Uterus (tissue), 2 donors: Measurements from ENCODE around the gene AGBL4.

ENCODE experiments used
- POLR2A ChIP-seq, 2 donors: fragments of 450-650 bp; IDR thresholded peaks; one replicate each; pipeline ENCODE4 v1.6.1; 2016; ENCODE audit warnings: antibody characterized with exemption in 2 of 2, mild to moderate bottlenecking in 1 of 2, moderate library complexity in 1 of 2
- TF ChIP-seq, protein P1 (sequence below), 4 experiments: fragments of 200-600 bp in 2 of 4; fragments of 450-650 bp in 2 of 4; sonication (generic) in 2 of 4; IDR thresholded peaks; one replicate each; pipeline ENCODE4 v1.5.1; 2016 to 2019; ENCODE audit warnings: antibody characterized with exemption in 4 of 4, mild to moderate bottlenecking in 2 of 4, moderate library complexity in 1 of 4

DNA sequence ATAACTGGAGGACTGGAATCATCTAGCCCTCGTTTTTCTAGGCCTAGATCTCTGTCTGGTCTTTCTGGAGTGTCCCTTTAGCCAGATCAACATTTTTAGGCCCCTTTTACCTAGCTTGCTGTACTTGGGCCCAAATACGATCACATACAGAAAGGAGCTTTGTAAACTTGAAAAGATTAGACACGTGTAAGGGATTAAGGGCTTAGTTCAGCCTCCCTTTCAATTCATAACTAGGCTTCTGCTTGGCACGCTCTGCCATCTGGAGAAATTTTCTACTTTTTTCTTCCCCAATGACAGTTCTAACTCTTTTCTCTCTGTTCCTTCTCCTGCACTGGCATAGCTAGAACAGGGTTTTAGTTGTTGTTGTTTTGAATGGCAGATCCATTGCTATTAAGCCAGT lies 1093.7 kb downstream of the AGBL4 start:
- TF ChIP-seq, protein P1, sequence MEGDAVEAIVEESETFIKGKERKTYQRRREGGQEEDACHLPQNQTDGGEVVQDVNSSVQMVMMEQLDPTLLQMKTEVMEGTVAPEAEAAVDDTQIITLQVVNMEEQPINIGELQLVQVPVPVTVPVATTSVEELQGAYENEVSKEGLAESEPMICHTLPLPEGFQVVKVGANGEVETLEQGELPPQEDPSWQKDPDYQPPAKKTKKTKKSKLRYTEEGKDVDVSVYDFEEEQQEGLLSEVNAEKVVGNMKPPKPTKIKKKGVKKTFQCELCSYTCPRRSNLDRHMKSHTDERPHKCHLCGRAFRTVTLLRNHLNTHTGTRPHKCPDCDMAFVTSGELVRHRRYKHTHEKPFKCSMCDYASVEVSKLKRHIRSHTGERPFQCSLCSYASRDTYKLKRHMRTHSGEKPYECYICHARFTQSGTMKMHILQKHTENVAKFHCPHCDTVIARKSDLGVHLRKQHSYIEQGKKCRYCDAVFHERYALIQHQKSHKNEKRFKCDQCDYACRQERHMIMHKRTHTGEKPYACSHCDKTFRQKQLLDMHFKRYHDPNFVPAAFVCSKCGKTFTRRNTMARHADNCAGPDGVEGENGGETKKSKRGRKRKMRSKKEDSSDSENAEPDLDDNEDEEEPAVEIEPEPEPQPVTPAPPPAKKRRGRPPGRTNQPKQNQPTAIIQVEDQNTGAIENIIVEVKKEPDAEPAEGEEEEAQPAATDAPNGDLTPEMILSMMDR (IDR thresholded peaks at IDR 0.05): no peak
- no peak for TF ChIP-seq POLR2A (IDR thresholded peaks at IDR 0.05)
